GM18526 (cell line): ENCODE data around the gene ZYG11B.

Experiments
- POLR2A ChIP-seq: IDR thresholded peaks from 3 replicates; pipeline ENCODE4 v1.6.1; 2011; ENCODE audit not compliant: insufficient read length; ENCODE audit errors: extremely low read depth

Gene ZYG11B

DNA sequence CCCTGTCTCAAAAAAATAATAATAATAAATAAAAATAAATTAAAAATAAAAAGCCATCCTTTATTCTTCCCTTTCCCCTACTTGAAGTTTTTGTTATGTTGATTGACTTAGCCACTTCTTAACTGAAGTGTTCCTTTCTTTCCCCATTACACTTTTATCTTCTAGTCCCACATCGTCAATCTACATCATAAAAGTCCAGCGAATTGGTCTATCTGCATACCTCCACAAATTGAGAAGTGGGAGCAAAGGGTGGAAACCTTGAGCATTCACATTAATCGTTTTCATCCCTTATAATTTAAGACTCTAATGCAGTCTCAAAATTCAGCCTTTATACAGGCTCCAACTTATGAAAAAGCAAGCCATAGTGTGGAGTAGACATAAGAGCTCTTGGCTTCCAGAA is 109.8 kb downstream of the ZYG11B start:
- TF ChIP-seq POLR2A = no peak

DNA sequence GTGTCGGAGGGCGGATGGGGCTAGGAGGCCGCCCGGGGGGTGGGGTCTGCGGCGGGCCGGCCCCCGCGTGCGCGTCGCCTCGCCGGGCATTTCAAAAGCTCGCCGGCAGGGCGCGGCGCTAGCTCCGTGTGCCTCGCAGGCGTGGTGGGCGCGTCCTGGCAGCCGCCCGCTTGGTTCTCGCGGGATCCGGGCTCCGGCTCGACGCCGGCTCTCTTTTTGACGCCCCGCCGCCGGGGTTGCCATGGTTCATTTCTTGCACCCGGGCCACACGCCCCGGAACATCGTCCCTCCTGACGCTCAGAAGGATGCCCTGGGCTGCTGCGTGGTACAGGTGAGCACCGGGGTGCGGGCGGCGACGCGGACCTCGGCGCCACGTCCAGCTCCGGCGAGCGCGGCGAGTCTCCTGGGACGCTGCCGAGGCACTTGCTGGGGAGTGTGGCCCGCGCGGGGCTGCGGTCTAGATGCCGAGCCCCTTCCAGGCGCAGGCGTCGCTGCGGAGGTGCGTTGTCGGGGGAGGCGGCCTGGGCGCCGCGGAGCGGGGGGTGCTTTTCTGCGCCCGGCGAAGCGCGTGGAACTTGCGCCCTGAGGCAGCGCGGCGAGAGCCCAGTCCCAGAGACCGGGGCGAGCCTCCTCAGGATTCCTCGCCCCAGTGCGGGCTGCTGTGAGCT is 116.5 kb downstream of the ZYG11B start, which contains the start of gene ZYG11A:
TSS of gene ZYG11A (plus strand) at position 118 of the 668 bp plus-strand sequence. CDS start at position 242, 124 bp downstream.
- no peak for TF ChIP-seq POLR2A

- TF ChIP-seq POLR2A = no peak
Measured at GRCh38 chr1:52848423-52848822, 122.2 kb downstream of the ZYG11B start.

DNA sequence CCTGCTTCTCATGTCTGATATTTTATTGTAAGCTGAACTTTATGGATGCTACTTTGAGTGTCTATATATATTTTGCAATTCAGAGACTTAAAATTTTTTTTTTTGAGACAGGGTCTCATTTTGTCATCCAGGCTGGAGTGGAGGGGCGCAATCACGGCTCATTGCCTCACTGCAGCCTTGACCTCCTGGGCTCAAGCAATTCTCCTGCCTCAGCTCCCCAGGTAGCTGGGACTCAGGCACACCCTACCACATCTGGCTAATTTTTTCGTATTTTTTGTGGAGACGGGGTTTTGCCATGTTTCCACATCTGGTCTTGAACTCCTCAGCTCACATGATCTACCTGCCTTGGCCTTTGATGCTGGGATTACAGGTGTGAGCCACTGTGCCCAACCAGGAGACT is 124.7 kb downstream of the ZYG11B start:
- no peak for TF ChIP-seq POLR2A

DNA sequence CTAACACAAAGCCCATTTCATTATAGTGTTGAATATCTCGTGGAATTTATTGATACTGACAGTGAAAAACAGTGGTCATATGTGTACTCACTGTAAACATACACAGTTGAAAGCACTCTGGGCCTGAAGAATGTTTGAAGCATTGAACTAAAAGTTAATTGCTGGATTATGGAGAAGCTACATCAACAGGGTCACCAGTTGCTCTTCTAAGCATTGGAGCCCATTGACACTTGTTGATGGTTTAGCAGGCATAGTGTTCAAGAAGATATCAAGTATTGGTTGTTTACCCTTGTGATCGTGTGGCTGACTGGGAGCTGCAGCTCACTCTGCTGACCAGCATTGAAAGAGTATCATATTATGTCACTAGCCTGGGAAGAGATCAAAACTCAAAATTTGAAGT is 126.6 kb downstream of the ZYG11B start:
- no peak for TF ChIP-seq POLR2A

DNA sequence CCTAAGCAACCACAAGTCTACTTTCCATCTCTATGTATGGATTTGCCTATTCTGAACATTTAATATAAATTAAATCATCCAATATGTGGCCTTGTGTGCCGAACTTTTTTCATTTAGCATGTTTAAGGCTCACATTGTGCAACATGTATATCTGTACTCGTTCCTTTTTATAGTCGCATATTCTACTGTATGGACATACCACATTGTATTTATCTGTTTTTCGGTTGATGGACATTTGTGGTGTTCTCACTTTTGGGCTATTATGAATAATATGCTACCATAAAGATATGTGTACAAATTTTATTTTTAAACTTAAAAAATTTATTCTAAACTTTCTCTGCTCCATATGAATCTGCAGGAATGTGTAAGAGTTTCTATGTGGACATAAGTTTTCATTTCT is 129.3 kb downstream of the ZYG11B start:
- TF ChIP-seq POLR2A = no peak

- TF ChIP-seq POLR2A = no peak
Measured at GRCh38 chr1:52856026-52856425, 129.8 kb downstream of the ZYG11B start.

- no peak for TF ChIP-seq POLR2A
Measured at GRCh38 chr1:52857443-52857842, 131.2 kb downstream of the ZYG11B start.

DNA sequence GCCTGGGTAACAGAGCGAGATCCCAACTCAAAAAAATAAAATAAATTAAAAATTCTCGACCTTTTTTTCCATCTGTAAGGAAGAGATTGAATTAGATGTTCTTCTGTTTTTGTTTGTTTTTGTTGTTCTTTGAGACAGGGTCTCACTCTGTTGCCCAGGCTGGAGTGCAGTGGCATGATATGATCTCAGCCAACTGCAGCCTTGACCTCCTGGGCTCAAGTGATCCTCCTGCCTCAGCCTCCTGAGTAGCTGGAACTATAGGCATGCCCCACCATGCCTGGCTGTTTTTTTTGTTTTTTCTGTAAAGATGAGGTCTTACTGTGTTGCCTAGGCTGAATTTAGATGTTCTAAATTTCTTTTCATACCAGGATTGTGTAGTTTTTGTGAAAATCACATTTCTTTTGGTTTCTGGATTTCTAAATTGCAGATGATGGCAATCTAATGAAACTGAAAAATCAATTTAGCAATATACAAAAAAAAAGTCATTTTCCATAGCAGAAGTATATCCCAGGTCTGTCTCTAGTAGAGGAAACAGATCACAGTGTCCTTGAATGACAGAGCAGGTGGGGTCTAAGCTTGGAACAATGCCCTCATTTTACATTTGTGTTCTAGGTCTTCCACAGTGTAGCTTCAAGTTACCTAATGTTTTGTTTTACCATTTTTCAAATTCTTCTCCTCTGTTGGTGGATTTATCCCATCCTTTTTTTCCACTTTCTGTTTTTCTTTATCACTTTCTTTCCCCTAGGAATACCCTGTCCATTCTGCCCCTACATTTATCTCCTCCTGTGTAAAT is 136.6 kb downstream of the ZYG11B start:
- no peak for TF ChIP-seq POLR2A

DNA sequence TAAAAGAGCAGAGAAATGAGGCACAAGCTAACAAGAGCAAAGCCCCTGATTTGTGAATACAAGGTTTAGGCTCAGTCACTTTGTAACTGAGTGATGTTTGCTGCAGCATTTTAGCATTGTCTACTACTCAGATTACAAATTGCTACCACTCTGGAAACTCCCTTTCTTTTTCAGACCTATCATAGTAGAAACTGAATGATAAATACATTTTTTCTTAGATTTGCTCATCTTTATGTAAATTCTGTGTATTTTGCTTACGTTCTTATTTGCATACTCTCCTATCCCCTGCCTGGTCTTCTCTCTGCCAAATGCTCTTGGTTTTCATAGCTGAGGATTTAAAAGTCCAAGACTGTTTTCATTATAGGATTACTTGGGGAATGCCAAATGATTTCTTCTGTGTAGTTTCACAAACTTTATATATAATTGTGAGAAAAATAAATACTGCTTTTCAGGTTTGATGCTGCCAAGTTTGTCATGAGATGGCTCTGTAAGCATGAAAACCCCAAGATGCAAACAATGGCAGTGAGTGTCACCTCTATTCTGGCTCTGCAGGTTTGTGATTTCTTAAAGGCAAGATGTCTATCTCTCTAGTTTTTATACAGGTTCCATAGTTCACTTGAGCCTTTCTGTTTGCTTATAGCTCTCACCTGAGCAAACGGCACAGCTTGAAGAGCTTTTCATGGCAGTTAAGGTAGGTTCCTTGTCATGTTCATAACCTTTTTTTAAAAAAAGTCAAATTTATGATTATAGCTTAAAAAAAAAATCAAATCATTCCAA is 141.0 kb downstream of the ZYG11B start:
- TF ChIP-seq POLR2A = no peak

DNA sequence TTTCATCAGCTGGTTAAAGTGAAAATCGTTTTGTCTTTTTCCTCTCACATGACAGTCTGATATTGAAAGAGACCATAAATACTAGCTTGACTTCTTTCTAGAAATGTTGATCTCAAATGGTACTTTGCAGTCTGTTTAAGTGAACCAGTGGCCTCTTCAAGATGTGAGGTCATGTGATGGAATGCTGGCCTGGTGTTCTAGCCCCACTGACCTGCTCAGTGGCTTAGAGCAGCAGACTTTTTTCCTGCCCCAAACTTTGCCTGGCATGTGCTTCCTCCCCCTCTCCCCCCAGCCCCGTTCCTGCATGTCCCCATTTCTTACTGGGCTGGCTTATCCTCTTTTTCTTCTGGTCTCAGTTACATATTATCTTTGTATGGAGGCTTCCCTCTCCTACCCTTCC is 150.6 kb downstream of the ZYG11B start:
- no peak for TF ChIP-seq POLR2A
